CD4-positive, alpha-beta memory T cell (primary cell): ENCODE results near the gene KCNAB2. TPM values are rescaled to one million over a fixed set of nuclear protein-coding genes. Genes with fewer than 3 reads are reported as not detected.

Source experiments
- CTCF ChIA-PET: fragments of 350-600 bp; sonication (Branson Sonifier 250); formaldehyde crosslinking; loops from one replicate; lab custom pipeline; 2021; ENCODE audit warnings: inconsistent platforms; ENCODE audit not compliant: partially characterized antibody; lab: Charles Lee
- POLR2A ChIA-PET: fragments of 350-600 bp; sonication (Branson Sonifier 250); formaldehyde crosslinking; loops from one replicate; lab custom pipeline; 2021; ENCODE audit not compliant: partially characterized antibody; lab: Charles Lee
- DNase-seq, 5 donors: peaks; one replicate each; pipeline versions ENCODE4 v3.0.0 to v3.0.0-alpha.2; 2020 to 2022; ENCODE audit warnings: mixed read lengths in 1 of 5
- H3K27ac ChIP-seq: one replicate; pipeline ENCODE4 v1.7.0; 2013; ENCODE audit warnings: low read depth, low read length
- H3K27me3 ChIP-seq: 2 replicates; pipeline ENCODE4 v1.7.0; 2013; ENCODE audit warnings: mild to moderate bottlenecking, low read length, moderate library complexity; ENCODE audit not compliant: insufficient read depth
- H3K36me3 ChIP-seq: 2 replicates; pipeline ENCODE4 v1.7.0; 2013; ENCODE audit warnings: mild to moderate bottlenecking, low read length, moderate library complexity; ENCODE audit not compliant: insufficient read depth
- H3K4me1 ChIP-seq: 2 replicates; pipeline ENCODE4 v1.7.0; 2013; ENCODE audit warnings: mild to moderate bottlenecking, low read length, moderate library complexity; ENCODE audit not compliant: insufficient read depth
- H3K4me3 ChIP-seq, 2 donors: one replicate each; pipeline ENCODE4 v1.7.0; 2013; ENCODE audit warnings: low read length in 2 of 2, mild to moderate bottlenecking in 1 of 2
- H3K9me3 ChIP-seq, 2 donors: one replicate each; pipeline ENCODE4 v1.7.0; 2013; ENCODE audit warnings: low read length in 2 of 2, control low read depth in 1 of 2; ENCODE audit not compliant: control insufficient read depth in 1 of 2
- H3K27ac Mint-ChIP-seq, 7 donors: one replicate each; pipeline ENCODE4 v1.8.0; 2020 to 2021; ENCODE audit warnings: mixed read lengths in 7 of 7, mild to moderate bottlenecking in 6 of 7, inconsistent platforms in 3 of 7, moderate library complexity in 3 of 7
- H3K27me3 Mint-ChIP-seq, 2 donors: one replicate each; pipeline ENCODE4 v1.8.0; 2020 to 2021; ENCODE audit warnings: mixed read lengths in 2 of 2
- H3K36me3 Mint-ChIP-seq, 2 donors: one replicate each; pipeline ENCODE4 v1.8.0; 2020 to 2021; ENCODE audit warnings: mixed read lengths in 2 of 2, inconsistent platforms in 1 of 2, mild to moderate bottlenecking in 1 of 2
- H3K4me1 Mint-ChIP-seq, 4 donors: one replicate each; pipeline ENCODE4 v1.8.0; 2020 to 2021; ENCODE audit warnings: mixed read lengths in 4 of 4, mild to moderate bottlenecking in 1 of 4
- H3K4me3 Mint-ChIP-seq, 8 donors: one replicate each; pipeline ENCODE4 v1.8.0; 2020 to 2021; ENCODE audit warnings: mixed read lengths in 8 of 8, mild to moderate bottlenecking in 7 of 8, moderate library complexity in 6 of 8, inconsistent platforms in 3 of 8
- H3K9me3 Mint-ChIP-seq, 8 donors: one replicate each; pipeline ENCODE4 v1.8.0; 2020 to 2021; ENCODE audit warnings: mixed read lengths in 8 of 8, mild to moderate bottlenecking in 5 of 8, inconsistent platforms in 3 of 8, moderate library complexity in 1 of 8
- intact Hi-C: fragments of 100-400 bp; cut with micrococcal nuclease; formaldehyde crosslinking; loops from one replicate; pipeline ENCODE4 v1.15.1; 2023
- polyA plus RNA-seq, 2 donors: library from polyadenylated mRNA; unstranded; fragments of 300-500 nt; fragmentation: Illumina TruSeq; gene quantifications; one replicate each; pipeline ENCODE4 v1.2.3, GENCODE V29; 2021
- total RNA-seq, 2 experiments: library from RNA; stranded (reverse); gene quantifications; one replicate each; pipeline ENCODE4 v1.2.3, GENCODE V29; 2021

Gene KCNAB2
- 100 to 1,000 TPM; 188 to 197 TPM for total RNA-seq
- polyA plus RNA-seq: 10 to 100 TPM; 20.9 to 53.6 TPM

DNA sequence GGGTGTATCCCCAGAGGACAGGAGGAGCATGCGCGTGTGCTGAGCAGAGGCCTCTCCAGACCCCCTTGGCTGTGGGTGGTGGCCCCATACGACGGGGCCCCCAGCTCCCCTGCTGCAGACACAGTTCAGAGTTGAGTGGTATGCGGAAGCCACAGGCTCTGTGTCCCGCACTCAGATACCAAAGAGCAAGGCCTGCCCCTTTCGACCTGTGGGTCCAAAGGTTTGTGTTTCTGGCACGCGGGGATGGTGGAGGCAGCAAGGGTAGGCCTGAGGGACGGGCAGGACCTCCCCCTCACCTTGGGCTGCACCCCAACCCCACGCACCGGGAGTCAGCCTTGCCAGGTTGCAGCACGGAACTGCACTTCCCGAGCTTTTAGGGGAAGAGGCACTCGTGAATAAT, at the start of gene KCNAB2:
TSS of gene KCNAB2 (plus strand) at position 328 of the 400 bp plus-strand sequence. CDS start 5,649 bp downstream, outside the sequence.
- POLR2A ChIA-PET: interaction anchor here (1.7 kb wide), 1 partner anchor 19 kb away, joined by 4 read pairs; no protein-coding TSS in a partner anchor
- Mint-ChIP-seq H3K9me3 (no peaks in the 10 kb centered on the region), H3K36me3 (peaks cover 22 to 62% of the 10 kb centered on the region in 2 donors), H3K4me1 (peaks cover 4 to 17% (median 11%) of the 10 kb centered on the region in 4 donors), H3K27me3 (no peaks in the 10 kb centered on the region), H3K4me3 (no peak within 1 kb of the TSS), H3K27ac (peak within 1 kb of the TSS in 5 of 7 donors; percentile 22 to 69 (median 37))
- H3K4me1 ChIP-seq: no peaks in the 10 kb centered on the region
- H3K9me3 ChIP-seq: no peaks in the 10 kb centered on the region
- CTCF ChIA-PET: no interaction called here
- H3K36me3 ChIP-seq: peaks cover 73% of the 10 kb centered on the region
- intact Hi-C loops: no loop called here
- no peaks in the 10 kb centered on the region for H3K27me3 ChIP-seq
- DNase-seq: no peak
- no peak within 1 kb of the TSS for H3K4me3 ChIP-seq
- H3K27ac ChIP-seq: no peak within 1 kb of the TSS

DNA sequence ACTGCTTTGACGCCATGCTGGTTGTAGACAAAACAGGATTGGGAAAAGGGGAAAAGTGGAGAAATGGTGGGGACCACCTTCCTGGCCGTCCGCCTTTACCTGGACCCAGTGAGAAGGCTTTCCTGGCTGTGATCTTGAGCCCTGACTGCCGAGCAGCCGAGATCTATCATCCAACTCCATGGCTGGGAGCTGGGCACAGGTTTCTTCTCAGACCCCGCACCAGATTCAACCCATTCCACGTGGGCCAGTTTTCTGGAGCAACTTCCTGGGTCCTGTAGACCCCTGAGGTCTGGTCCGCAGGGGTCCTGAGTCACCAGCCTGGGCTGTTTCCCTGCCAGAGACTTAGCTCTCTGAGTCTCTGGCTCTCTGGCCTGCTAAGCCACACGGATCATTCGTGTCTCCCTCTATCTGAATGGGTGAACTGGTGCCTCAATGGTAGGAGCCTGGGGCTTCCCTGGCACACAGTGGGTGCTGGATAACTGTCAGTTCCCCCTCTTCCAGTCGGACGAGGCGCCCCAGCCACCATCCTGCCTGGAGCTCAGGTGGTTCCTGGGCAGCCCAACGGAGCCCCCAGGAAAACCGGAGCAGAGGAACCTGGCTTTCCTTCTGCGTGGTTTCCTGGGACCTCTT, 48.9 kb upstream of the KCNAB2 start:
- Mint-ChIP-seq H3K4me3 (no peak overlapping the region), H3K9me3 (peaks cover 0 to 3% (median 0%) of the 10 kb centered on the region in 8 donors), H3K4me1 (peaks cover 20 to 59% (median 37%) of the 10 kb centered on the region in 4 donors), H3K36me3 (peaks cover 0 to 24% of the 10 kb centered on the region in 2 donors), H3K27me3 (no peaks in the 10 kb centered on the region), H3K27ac (peak overlapping the region in 2 of 7 donors; percentile 24 to 90)
- CTCF ChIA-PET: no interaction called here
- no peak overlapping the region for H3K27ac ChIP-seq
- no peaks in the 10 kb centered on the region for H3K9me3 ChIP-seq
- intact Hi-C loops: no loop called here
- DNase-seq: no peak
- no peaks in the 10 kb centered on the region for H3K36me3 ChIP-seq
- no peaks in the 10 kb centered on the region for H3K27me3 ChIP-seq
- POLR2A ChIA-PET: interaction anchor here (0.8 to 1.4 kb wide), 2 partner anchors 29 to 31 kb away, joined by 4 to 6 read pairs; no protein-coding TSS in a partner anchor
- peaks cover 41% of the 10 kb centered on the region for H3K4me1 ChIP-seq
- H3K4me3 ChIP-seq: no peak overlapping the region

DNA sequence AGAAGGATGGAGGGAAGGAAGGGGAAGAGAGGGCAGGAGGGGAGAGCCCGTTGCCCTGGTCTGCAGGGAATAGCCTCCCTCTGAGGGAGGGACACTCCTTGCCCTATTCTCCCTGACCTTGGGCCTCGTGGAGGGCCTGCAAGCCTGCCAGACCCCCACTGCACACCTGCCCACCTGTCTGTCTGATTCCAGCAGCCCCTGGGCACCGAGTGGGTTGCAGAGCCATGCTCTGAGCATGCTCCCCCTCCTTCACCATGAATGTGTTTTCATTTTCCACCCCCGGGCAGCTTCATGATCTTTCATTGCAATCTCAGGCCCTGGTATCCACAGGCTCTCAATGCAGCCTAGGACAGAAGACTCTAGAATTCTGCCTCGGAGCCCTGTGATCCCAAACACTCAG, 48.4 kb upstream of the KCNAB2 start:
- Histone ChIP-seq H3K27ac (no peak overlapping the region), H3K4me1 (peaks cover 46% of the 10 kb centered on the region), H3K4me3 (no peak overlapping the region), H3K36me3 (no peaks in the 10 kb centered on the region), H3K9me3 (no peaks in the 10 kb centered on the region), H3K27me3 (no peaks in the 10 kb centered on the region)
- CTCF ChIA-PET: no interaction called here
- Mint-ChIP-seq H3K36me3 (peaks cover 0 to 24% of the 10 kb centered on the region in 2 donors), H3K27me3 (no peaks in the 10 kb centered on the region), H3K4me3 (peak overlapping the region in 3 of 8 donors; percentile 10 to 29 (median 17)), H3K4me1 (peaks cover 20 to 59% (median 36%) of the 10 kb centered on the region in 4 donors), H3K27ac (peak overlapping the region in 5 of 7 donors; percentile 21 to 90 (median 59)), H3K9me3 (peaks cover 0 to 2% (median 0%) of the 10 kb centered on the region in 8 donors)
- POLR2A ChIA-PET: interaction anchor here (0.8 to 1.4 kb wide), 2 partner anchors 29 to 30 kb away, joined by 4 to 6 read pairs; no protein-coding TSS in a partner anchor
- intact Hi-C loops: no loop called here
- DNase-seq: no peak

DNA sequence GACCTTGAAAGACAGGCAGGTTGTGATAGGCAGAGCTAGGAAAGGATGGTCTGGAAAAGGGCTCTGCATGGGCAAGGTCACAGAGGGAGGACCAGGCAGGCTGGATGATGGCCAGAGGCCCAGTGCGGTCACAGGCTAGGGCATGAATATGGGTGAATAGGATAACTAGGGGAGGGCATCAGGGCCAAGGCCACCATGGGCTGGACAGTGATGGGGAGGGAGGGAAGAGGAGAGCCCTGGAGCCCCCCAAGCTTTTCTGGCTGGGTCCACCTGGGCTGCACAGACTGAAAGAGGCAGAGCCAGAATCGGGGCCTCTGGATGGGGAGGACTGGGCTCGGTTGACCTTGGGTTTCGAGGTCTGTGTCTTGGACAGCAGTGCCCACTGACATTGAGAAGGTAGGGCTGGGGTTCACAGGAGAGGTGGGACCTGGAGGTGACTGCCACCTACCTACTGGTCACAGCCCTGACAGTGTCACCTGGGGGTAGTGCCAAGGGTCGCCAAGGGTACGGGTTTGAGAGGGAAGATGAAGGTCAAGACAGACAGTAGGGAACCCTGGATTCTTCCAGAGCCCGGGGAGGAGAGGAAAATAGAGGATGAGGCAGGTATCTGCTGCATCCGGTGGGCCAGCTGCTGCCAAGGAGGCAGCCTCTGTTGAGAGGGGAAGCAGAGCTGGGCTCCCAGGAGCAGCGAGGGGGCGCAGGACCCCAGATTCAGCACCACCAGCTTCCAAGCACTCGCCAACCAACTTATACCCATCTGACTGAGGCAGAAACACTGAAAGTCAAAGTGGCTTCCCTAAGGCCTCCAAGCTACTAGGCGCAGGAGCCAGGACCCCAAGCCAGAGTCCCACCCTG, 47.4 kb upstream of the KCNAB2 start:
- Histone ChIP-seq H3K4me3 (no peak overlapping the region), H3K9me3 (no peaks in the 10 kb centered on the region), H3K4me1 (peaks cover 46% of the 10 kb centered on the region), H3K27me3 (no peaks in the 10 kb centered on the region), H3K36me3 (no peaks in the 10 kb centered on the region), H3K27ac (no peak overlapping the region)
- H3K4me1 Mint-ChIP-seq: peaks cover 21 to 60% (median 32%) of the 10 kb centered on the region in 4 donors
- H3K4me3 Mint-ChIP-seq: peak overlapping the region in 2 of 8 donors; percentile 20 to 53
- H3K36me3 Mint-ChIP-seq: peaks cover under 1 to 21% of the 10 kb centered on the region in 2 donors
- H3K27me3 Mint-ChIP-seq: no peaks in the 10 kb centered on the region
- H3K27ac Mint-ChIP-seq: peak overlapping the region; percentile 21 to 79 (median 70)
- POLR2A ChIA-PET: no interaction called here
- CTCF ChIA-PET: no interaction called here
- H3K9me3 Mint-ChIP-seq: no peaks in the 10 kb centered on the region
- no peak for DNase-seq
- intact Hi-C loops: no loop called here

- peaks cover 6 to 21% of the 10 kb centered on the region in 2 donors for H3K36me3 Mint-ChIP-seq
- H3K27ac ChIP-seq: no peak overlapping the region
- intact Hi-C loops: no loop called here
- H3K4me3 Mint-ChIP-seq: peak overlapping the region in 1 of 8 donors; percentile 53
- POLR2A ChIA-PET: no interaction called here
- CTCF ChIA-PET: no interaction called here
- no peaks in the 10 kb centered on the region for H3K9me3 Mint-ChIP-seq
- DNase-seq: no peak
- H3K27me3 Mint-ChIP-seq: no peaks in the 10 kb centered on the region
- no peak overlapping the region for H3K4me3 ChIP-seq
- no peaks in the 10 kb centered on the region for H3K27me3 ChIP-seq
- peaks cover 19 to 57% (median 31%) of the 10 kb centered on the region in 4 donors for H3K4me1 Mint-ChIP-seq
- no peaks in the 10 kb centered on the region for H3K36me3 ChIP-seq
- H3K9me3 ChIP-seq: no peaks in the 10 kb centered on the region
- peaks cover 40% of the 10 kb centered on the region for H3K4me1 ChIP-seq
- H3K27ac Mint-ChIP-seq: peak overlapping the region in 2 of 7 donors; percentile 56 to 72
These were observed 46.8 kb upstream of the KCNAB2 start for GRCh38 chr1:5998906-5999301.

DNA sequence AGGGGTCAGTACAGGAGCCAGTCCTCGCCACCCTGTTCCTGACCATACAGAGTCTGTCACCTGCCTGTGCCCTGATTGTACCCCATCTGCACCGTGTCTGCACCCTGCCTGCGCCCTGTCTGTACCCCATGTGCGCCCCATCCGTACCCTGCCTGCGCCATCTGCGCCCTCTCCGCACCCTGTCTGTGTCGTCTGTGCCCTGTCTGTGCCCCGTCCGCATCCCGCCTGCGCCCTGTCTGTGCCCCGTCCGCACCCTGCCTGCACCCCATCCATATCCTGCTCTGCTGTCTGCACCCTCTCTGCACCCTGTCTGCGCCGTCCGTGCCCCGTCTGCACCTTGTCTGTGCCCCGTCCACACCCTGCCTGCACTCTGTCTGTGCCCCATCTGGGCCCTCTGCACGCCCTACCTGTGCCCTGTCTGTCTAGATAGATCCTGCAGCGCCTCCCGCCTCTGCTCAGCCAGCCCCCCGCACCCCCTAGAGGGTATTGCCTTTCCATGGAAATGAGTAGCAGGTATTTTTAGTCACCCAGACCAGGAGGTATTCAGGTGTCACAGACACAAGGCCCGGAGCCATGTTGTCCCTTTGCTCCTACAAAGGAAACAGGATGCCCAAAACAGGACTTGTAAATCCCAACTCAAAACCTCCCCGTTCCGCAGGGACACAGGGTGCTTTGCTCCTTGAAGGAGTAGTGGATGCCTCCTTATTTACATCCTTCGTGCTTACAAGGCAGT, 45.8 kb upstream of the KCNAB2 start:
- no peaks in the 10 kb centered on the region for H3K9me3 ChIP-seq
- no peak overlapping the region for H3K4me3 ChIP-seq
- H3K36me3 ChIP-seq: no peaks in the 10 kb centered on the region
- H3K27ac Mint-ChIP-seq: peak overlapping the region in 4 of 7 donors; percentile 18 to 75 (median 38)
- H3K4me1 Mint-ChIP-seq: peaks cover 13 to 53% (median 28%) of the 10 kb centered on the region in 4 donors
- H3K4me1 ChIP-seq: peaks cover 32% of the 10 kb centered on the region
- H3K27me3 Mint-ChIP-seq: no peaks in the 10 kb centered on the region
- ChIA-PET CTCF (no interaction called here), POLR2A (no interaction called here)
- H3K9me3 Mint-ChIP-seq: no peaks in the 10 kb centered on the region
- no peak for DNase-seq
- no peak overlapping the region for H3K27ac ChIP-seq
- peaks cover 6 to 16% of the 10 kb centered on the region in 2 donors for H3K36me3 Mint-ChIP-seq
- intact Hi-C loops: no loop called here
- H3K4me3 Mint-ChIP-seq: peak overlapping the region in 1 of 8 donors; percentile 46
- H3K27me3 ChIP-seq: no peaks in the 10 kb centered on the region
